ENCODE results near the gene GRID1. TPM values are rescaled to one million over a fixed set of nuclear protein-coding genes. Genes with fewer than 3 reads are reported as not detected.

The GRID1 gene
- total RNA-seq, 4 donors from 2014 or later: 0.35 to 10.7 (median 1.3) TPM

- H3K9me3 ChIP-seq: no peaks in the 10 kb centered on the region
- H3K27me3 ChIP-seq: no peaks in the 10 kb centered on the region
- no peaks in the 10 kb centered on the region for H3K4me1 ChIP-seq
- no peak for TF ChIP-seq POLR2A (IDR thresholded peaks at IDR 0.05)
- TF ChIP-seq, protein P1, sequence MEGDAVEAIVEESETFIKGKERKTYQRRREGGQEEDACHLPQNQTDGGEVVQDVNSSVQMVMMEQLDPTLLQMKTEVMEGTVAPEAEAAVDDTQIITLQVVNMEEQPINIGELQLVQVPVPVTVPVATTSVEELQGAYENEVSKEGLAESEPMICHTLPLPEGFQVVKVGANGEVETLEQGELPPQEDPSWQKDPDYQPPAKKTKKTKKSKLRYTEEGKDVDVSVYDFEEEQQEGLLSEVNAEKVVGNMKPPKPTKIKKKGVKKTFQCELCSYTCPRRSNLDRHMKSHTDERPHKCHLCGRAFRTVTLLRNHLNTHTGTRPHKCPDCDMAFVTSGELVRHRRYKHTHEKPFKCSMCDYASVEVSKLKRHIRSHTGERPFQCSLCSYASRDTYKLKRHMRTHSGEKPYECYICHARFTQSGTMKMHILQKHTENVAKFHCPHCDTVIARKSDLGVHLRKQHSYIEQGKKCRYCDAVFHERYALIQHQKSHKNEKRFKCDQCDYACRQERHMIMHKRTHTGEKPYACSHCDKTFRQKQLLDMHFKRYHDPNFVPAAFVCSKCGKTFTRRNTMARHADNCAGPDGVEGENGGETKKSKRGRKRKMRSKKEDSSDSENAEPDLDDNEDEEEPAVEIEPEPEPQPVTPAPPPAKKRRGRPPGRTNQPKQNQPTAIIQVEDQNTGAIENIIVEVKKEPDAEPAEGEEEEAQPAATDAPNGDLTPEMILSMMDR (IDR thresholded peaks at IDR 0.05): no peak
- H3K36me3 ChIP-seq: no peaks in the 10 kb centered on the region
- no peak overlapping the region for H3K4me3 ChIP-seq
- no peak for DNase-seq
- no peak overlapping the region for H3K27ac ChIP-seq
Observed at GRCh38 chr10:86020134-86020533, 346.5 kb downstream of the GRID1 start.

DNA sequence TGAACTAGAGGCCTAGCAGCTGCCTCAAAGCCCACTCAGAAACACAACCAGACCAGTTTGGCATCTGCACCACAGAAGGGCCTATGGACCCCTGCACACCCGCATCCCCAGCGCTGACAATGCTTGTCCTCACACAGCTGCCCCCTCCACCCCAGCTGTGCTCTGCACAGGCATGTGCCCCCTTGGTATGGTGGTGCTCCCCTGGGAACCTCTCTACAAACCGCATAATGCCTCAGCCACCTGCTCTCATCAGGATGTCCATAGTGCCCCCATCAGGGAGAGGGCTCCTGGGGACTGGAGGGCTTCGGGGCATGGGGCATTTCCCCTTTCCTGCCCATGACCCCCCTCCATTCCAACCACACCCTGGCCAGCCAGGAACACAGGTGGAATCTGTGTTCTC is 347.5 kb downstream of the GRID1 start:
- no peaks in the 10 kb centered on the region for H3K36me3 ChIP-seq
- no peaks in the 10 kb centered on the region for H3K4me1 ChIP-seq
- no peaks in the 10 kb centered on the region for H3K27me3 ChIP-seq
- no peak for DNase-seq
- no peak overlapping the region for H3K4me3 ChIP-seq
- TF ChIP-seq, protein P1 (IDR thresholded peaks at IDR 0.05): no peak
- no peak for TF ChIP-seq POLR2A (IDR thresholded peaks at IDR 0.05)
- H3K27ac ChIP-seq: no peak overlapping the region
- no peaks in the 10 kb centered on the region for H3K9me3 ChIP-seq

DNA sequence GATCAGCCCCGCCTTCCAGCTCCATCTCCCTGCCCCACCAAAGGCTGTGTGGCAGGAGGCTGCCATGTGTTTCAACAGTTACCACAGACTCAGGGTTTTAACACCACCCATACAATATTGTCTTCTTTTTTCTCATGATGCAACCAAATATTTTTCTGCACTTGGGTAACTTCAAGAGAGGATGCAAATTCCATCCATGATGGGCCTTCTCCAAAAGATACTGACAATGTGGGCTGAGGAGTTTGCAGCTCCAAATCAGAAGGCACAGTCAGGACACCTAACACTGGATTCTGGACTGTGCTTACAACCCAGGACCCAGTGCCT is 347.9 kb downstream of the GRID1 start:
- Histone ChIP-seq H3K27me3 (no peaks in the 10 kb centered on the region), H3K4me1 (no peaks in the 10 kb centered on the region), H3K27ac (no peak overlapping the region), H3K9me3 (no peaks in the 10 kb centered on the region), H3K36me3 (no peaks in the 10 kb centered on the region), H3K4me3 (no peak overlapping the region)
- TF ChIP-seq, protein P1 (IDR thresholded peaks at IDR 0.05): no peak
- no peak for TF ChIP-seq POLR2A (IDR thresholded peaks at IDR 0.05)
- no peak for DNase-seq

GRCh38 chr10:86017841-86018734 is 348.5 kb downstream of the GRID1 start:
- Histone ChIP-seq H3K4me1 (no peaks in the 10 kb centered on the region), H3K4me3 (no peak overlapping the region), H3K27me3 (no peaks in the 10 kb centered on the region), H3K36me3 (no peaks in the 10 kb centered on the region), H3K9me3 (no peaks in the 10 kb centered on the region), H3K27ac (no peak overlapping the region)
- no peak for DNase-seq
- TF ChIP-seq, protein P1 (IDR thresholded peaks at IDR 0.05): no peak
- TF ChIP-seq POLR2A (IDR thresholded peaks at IDR 0.05): no peak

- TF ChIP-seq POLR2A (IDR thresholded peaks at IDR 0.05): no peak
- TF ChIP-seq, protein P1 (IDR thresholded peaks at IDR 0.05): no peak
- Histone ChIP-seq H3K4me1 (no peaks in the 10 kb centered on the region), H3K4me3 (no peak overlapping the region), H3K27me3 (no peaks in the 10 kb centered on the region), H3K9me3 (no peaks in the 10 kb centered on the region), H3K27ac (no peak overlapping the region), H3K36me3 (no peaks in the 10 kb centered on the region)
- no peak for DNase-seq
Observed at GRCh38 chr10:86013568-86013967, 353.0 kb downstream of the GRID1 start.

Data from Peyer's patch (tissue), 4 donors.